ENCODE results near the gene OR11A1.
"Not testable (repeated sequence)": the region's sequence is repeated elsewhere in the genome, so short reads cannot be mapped to it uniquely, and the experiment has no call there.

OR11A1 gene

GRCh38 chr6:29478740-29479139 lies 21.9 kb upstream of the OR11A1 start:
- no peak for DNase-seq (ENCODE audit: low read depth)

- no peak for DNase-seq (ENCODE audit: low read depth)
These were observed 21.1 kb upstream of the OR11A1 start for GRCh38 chr6:29477923-29478450.

- DNase-seq (ENCODE audit: low read depth) = no peak
These were observed 18.1 kb upstream of the OR11A1 start for GRCh38 chr6:29474996-29475395.

GRCh38 chr6:29466241-29466640 lies 9.4 kb upstream of the OR11A1 start:
- DNase-seq (ENCODE audit: low read depth) = no peak

- DNase-seq (ENCODE audit: low read depth) = no peak
These were observed 8.9 kb upstream of the OR11A1 start for GRCh38 chr6:29465801-29466200.

GRCh38 chr6:29465279-29465678 lies 8.4 kb upstream of the OR11A1 start:
- no peak for DNase-seq (ENCODE audit: low read depth)

- DNase-seq (ENCODE audit: low read depth) = no peak
These were observed 5.2 kb upstream of the OR11A1 start for GRCh38 chr6:29462022-29462421.

- no peak for DNase-seq (ENCODE audit: low read depth)
These were observed 4.3 kb upstream of the OR11A1 start for GRCh38 chr6:29461021-29461814.

GRCh38 chr6:29451471-29452193 lies 5.2 kb downstream of the OR11A1 start:
- DNase-seq (ENCODE audit: low read depth) = no peak

- DNase-seq (ENCODE audit: low read depth) = no peak
These were observed 9.2 kb downstream of the OR11A1 start for GRCh38 chr6:29447670-29448069.

- DNase-seq (ENCODE audit: low read depth) = not testable (repeated sequence)
These were observed 12.8 kb downstream of the OR11A1 start for GRCh38 chr6:29444031-29444430.

- DNase-seq (ENCODE audit: low read depth) = no peak
These were observed 14.2 kb downstream of the OR11A1 start for GRCh38 chr6:29442719-29443118.

GRCh38 chr6:29439006-29439405 lies 17.9 kb downstream of the OR11A1 start, which contains the start of gene OR10C1:
OR10C1 (plus strand) TSS chr6:29439306; CDS start chr6:29440016, 710 bp downstream.
- DNase-seq (ENCODE audit: low read depth) = no peak

GRCh38 chr6:29436730-29437129 lies 20.1 kb downstream of the OR11A1 start:
- DNase-seq (ENCODE audit: low read depth) = not testable (repeated sequence)

GRCh38 chr6:29426654-29427053 lies 30.2 kb downstream of the OR11A1 start:
- DNase-seq (ENCODE audit: low read depth) = no peak

GRCh38 chr6:29425075-29425474 lies 31.8 kb downstream of the OR11A1 start:
- no peak for DNase-seq (ENCODE audit: low read depth)

GRCh38 chr6:29424575-29424974 lies 32.3 kb downstream of the OR11A1 start:
- no peak for DNase-seq (ENCODE audit: low read depth)

- no peak for DNase-seq (ENCODE audit: low read depth)
These were observed 32.7 kb downstream of the OR11A1 start for GRCh38 chr6:29424168-29424567.

GRCh38 chr6:29419516-29419915 lies 37.4 kb downstream of the OR11A1 start:
- DNase-seq (ENCODE audit: low read depth) = no peak

GRCh38 chr6:29414588-29414987 lies 42.3 kb downstream of the OR11A1 start, which contains the start of gene OR12D1:
OR12D1 (plus strand) TSS chr6:29414928.
- DNase-seq (ENCODE audit: low read depth) = no peak

- no peak for DNase-seq (ENCODE audit: low read depth)
These were observed 53.1 kb downstream of the OR11A1 start for GRCh38 chr6:29403801-29404200.

- DNase-seq (ENCODE audit: low read depth) = no peak
These were observed 57.3 kb downstream of the OR11A1 start for GRCh38 chr6:29399525-29399924.

- DNase-seq (ENCODE audit: low read depth) = no peak
These were observed 61.5 kb downstream of the OR11A1 start, which contains the start of gene OR12D2 for GRCh38 chr6:29395331-29395730. OR12D2 (plus strand) TSS chr6:29395631; CDS start chr6:29396700, 1,069 bp downstream.

Measured in activated T-cell treated with anti-CD3 and anti-CD28 coated beads for 48 hours (primary cell).